H1 (cell line): ENCODE measurements around the gene OSCP1. TPM values are rescaled to one million over a fixed set of nuclear protein-coding genes. Genes with fewer than 3 reads are reported as not detected.

Experiments used
- CHD7 ChIP-seq: fragments of 300-600 bp; sonication (generic); IDR thresholded peaks from 2 replicates; pipeline ENCODE4 v1.7.1; 2012; ENCODE audit warnings: low read length, moderate library complexity, mild to moderate bottlenecking, inconsistent platforms; ENCODE audit not compliant: insufficient replicate concordance
- GTF2F1 ChIP-seq: IDR thresholded peaks from 2 replicates; pipeline ENCODE4 v1.6.1; 2012; ENCODE audit warnings: low read depth, low read length, improper control_type of control experiment, borderline replicate concordance
- HDAC2 ChIP-seq, 2 experiments: fragments of 300-600 bp in 1 of 2; sonication (generic) in 1 of 2; IDR thresholded peaks; 2 replicates each; pipeline ENCODE4 v1.6.1; 2011 to 2012; ENCODE audit warnings: low read depth in 2 of 2, low read length in 2 of 2, mild to moderate bottlenecking in 2 of 2, moderate library complexity in 2 of 2, borderline replicate concordance in 1 of 2, inconsistent platforms in 1 of 2
- JUN ChIP-seq: IDR thresholded peaks from 2 replicates; pipeline ENCODE4 v1.6.1; 2011; ENCODE audit warnings: low read depth, mild to moderate bottlenecking, improper control_type of control experiment, low read length
- KDM1A ChIP-seq: fragments of 200-600, 300-600 bp; sonication (generic); IDR thresholded peaks from 2 replicates; pipeline ENCODE4 v1.7.1; 2016; ENCODE audit warnings: mild to moderate bottlenecking, low read length, borderline replicate concordance
- KDM4A ChIP-seq: IDR thresholded peaks from one replicate; pipeline ENCODE4 v1.7.1; 2012; ENCODE audit warnings: low read depth, mild to moderate bottlenecking, moderate library complexity, low read length, inconsistent platforms; ENCODE audit not compliant: severe bottlenecking
- KDM5A ChIP-seq: fragments of 200-600 bp; IDR thresholded peaks from 2 replicates; pipeline ENCODE4 v1.7.1; 2012; ENCODE audit warnings: mild to moderate bottlenecking, low read length, inconsistent platforms, mixed read lengths
- NANOG ChIP-seq: IDR thresholded peaks from 2 replicates; pipeline ENCODE4 v1.6.1; 2011; ENCODE audit warnings: low read length, low read depth, mild to moderate bottlenecking, inconsistent platforms; ENCODE audit not compliant: insufficient read depth, poor library complexity, severe bottlenecking
- PHF8 ChIP-seq: fragments of 200-600 bp; sonication (generic); conservative IDR thresholded peaks from 2 replicates; pipeline ENCODE4 v1.7.1; 2012; ENCODE audit warnings: low read depth, mild to moderate bottlenecking, inconsistent platforms, low read length, moderate library complexity
- RBBP5 ChIP-seq: IDR thresholded peaks from 2 replicates; pipeline ENCODE4 v1.7.1; 2012; ENCODE audit warnings: low read depth, mild to moderate bottlenecking, inconsistent platforms, low read length, moderate library complexity, borderline replicate concordance
- SIN3A ChIP-seq, 2 experiments: IDR thresholded peaks in 1 of 2; conservative IDR thresholded peaks in 1 of 2; 2 replicates each; pipeline ENCODE4 v1.6.1; 2011 to 2012; ENCODE audit warnings: low read length in 2 of 2, improper control_type of control experiment in 1 of 2, low read depth in 1 of 2, mild to moderate bottlenecking in 1 of 2
- polyA plus RNA-seq, 7 experiments: library from polyadenylated mRNA; depleted of rRNA in 3 of 7; stranded (reverse) in 5 of 7; unstranded in 2 of 7; fragments of >200 nt in 5 of 7; fragments of 200-250 nt in 2 of 7; gene quantifications; 1 replicate in 5 of 7; 2 replicates in 1 of 7; 4 replicates in 1 of 7; pipeline versions ENCODE4 v1.2.1 to v1.2.3, GENCODE V29; 2011 to 2013; ENCODE audit warnings: missing spikeins in 2 of 7, mixed read lengths in 2 of 7
- total RNA-seq: library from RNA; stranded (reverse); fragmentation: NEBNext Ultra II Directional; extraction: Animal tissue kit (Norgen Biotek cat#: 25700); gene quantifications from 2 replicates; pipeline ENCODE4 v1.2.1, GENCODE V29; 2021

Gene OSCP1
- total and polyA plus RNA-seq, 2 of the 8 experiments (the other 6 are each of a cell fraction or from before 2014, with no cell fraction given) = 1.8 to 3.3 TPM

GRCh38 chr1:36408479-36408878 is 41.8 kb downstream of the OSCP1 start (continued):
- no peak for TF ChIP-seq CHD7
- TF ChIP-seq PHF8 = no peak
- no peak for TF ChIP-seq RBBP5
- no peak for TF ChIP-seq KDM5A
- TF ChIP-seq KDM1A = no peak
- TF ChIP-seq NANOG = no peak
- no peak for TF ChIP-seq JUN
- no peak for TF ChIP-seq GTF2F1
- no peak for TF ChIP-seq KDM4A
- TF ChIP-seq HDAC2 (IDR thresholded peaks at IDR 0.05; ENCODE audit: borderline replicate concordance in 1 of 2, low read depth in 2 of 2, low read length in 2 of 2) = no peak
- no peak for TF ChIP-seq SIN3A (conservative IDR thresholded peaks at IDR 0.05 in 1 of 2, IDR thresholded peaks at IDR 0.05 in 1 of 2; ENCODE audit: low read depth in 1 of 2, low read length in 2 of 2)
